CD4-positive, alpha-beta T cell treated with Interleukin-10 for 1 hour (primary cell): ENCODE measurements around the gene MELK.
"Not testable (repeated sequence)": the region's sequence is repeated elsewhere in the genome, so short reads cannot be mapped to it uniquely, and the experiment has no call there.

ENCODE experiments used
- DNase-seq: peaks from one replicate; pipeline ENCODE4 v3.0.0-alpha.2; 2020

MELK gene

DNA sequence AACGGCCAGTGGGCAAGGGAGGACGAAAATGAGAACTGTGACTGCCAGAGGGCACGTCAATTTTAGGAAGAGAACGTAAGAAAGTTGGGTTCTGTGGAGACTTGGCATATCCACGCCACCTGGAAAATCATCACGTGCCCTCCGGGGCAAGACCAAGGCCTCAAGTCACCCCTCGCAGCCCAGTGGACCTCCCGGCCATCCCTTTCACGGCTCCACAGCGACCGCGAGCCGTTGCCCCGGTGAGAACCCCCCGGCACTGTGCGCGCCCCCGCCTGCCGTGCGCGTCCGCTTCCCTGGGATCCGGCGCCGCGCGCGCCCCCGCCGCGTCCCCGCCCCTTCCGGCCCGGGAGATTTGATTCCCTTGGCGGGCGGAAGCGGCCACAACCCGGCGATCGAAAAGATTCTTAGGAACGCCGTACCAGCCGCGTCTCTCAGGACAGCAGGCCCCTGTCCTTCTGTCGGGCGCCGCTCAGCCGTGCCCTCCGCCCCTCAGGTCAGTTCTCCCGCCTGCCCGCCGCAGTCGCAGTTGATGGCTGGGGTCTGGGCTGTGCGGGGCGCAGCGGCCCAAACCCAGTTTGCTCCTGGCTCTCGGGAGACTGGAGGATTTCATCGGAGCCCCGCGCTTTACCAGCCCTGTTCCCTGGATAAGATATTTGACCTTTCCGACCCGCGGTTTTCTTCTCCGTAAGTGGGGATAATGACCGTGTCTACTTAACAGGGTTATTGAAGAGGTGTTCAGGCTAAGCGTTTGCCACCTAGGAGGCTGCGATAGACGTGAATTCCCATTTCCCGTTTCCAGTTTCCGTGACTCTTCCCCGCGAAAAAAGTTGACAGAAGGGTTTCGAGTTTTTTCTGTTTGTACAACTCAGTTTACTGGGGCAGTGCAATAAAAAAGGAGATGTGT is at the start of gene MELK:
MELK (plus strand) TSS at position 381 of the 904 bp plus-strand sequence. CDS start 8,787 bp downstream, outside the sequence.
- DNase-seq = peak; percentile 85

DNA sequence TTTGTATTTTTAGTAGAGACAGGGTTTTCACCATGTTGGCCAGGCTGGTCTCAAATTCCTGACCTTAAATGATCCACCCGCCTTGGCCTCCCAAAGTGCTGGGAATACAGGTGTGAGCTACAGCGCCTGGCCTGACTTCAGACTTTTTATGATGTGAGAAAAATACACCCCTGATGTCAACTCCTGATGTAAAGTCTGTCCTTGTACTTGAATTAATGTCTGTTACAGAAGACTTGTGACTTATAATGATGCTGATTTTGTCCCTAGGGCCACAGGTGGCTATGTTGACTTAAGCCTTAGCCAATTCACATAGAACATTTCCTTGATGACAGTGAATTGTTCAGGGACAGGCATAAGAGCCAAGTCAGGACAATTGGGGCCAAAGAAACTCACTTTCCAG is 42.5 kb upstream of the MELK start:
- no peak for DNase-seq

DNA sequence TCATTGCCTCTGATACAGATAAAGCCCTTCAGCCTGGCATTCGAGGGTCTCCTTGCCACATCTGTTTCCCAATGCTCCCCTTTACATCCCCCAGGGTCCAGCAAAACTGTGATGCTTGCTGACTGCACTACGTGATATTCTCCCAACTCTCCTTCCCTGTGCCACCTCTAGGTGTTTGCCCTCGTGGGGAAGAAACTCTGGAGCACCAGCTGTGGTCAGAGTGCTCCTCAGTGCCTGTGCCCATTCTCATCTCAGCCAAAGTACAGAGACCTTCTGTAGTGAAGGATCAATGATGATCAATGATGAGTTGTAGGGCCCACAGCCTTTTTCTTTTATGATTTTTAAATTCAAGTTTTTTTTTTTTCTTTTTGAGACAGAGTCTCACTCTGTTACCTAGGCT is 40.3 kb upstream of the MELK start:
- no peak for DNase-seq

DNA sequence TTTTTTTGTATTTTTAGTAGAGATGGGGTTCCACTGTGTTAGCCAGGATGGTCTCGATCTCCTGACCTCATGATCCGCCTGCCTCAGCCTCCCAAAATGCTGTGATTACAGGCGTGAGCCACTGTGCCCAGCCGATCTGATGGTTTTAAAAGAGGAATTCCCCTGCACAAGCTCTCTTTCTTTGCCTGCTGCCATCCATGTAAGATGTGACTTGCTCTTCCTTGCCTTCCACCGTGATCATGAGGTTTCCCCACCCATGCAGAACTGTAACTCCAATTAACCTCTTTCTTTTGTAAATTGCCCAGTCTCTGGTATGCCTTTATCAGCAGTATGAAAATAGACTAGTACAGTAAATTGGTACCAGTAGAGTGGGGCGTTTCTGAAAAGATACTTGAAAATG is 39.0 kb upstream of the MELK start:
- not testable (repeated sequence) for DNase-seq

DNA sequence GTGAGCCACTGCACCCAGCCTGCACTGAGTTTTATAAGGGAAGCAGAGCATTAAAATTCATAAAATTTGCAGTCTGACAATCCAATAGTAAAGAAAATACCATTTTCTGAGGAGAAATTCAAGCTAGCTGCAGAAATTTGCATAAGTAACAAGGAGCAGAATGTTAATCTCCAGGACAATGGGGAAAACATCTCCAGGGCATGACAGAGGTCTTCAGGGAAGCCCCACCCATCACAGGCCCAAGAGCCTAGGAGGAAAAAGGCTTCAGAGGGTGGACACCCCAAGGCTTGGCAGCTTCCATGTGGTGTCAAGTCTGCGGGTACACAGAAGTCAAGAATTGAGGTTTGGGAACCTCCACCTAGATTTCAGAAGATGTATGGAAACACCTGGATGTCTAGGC is 37.6 kb upstream of the MELK start:
- no peak for DNase-seq

DNA sequence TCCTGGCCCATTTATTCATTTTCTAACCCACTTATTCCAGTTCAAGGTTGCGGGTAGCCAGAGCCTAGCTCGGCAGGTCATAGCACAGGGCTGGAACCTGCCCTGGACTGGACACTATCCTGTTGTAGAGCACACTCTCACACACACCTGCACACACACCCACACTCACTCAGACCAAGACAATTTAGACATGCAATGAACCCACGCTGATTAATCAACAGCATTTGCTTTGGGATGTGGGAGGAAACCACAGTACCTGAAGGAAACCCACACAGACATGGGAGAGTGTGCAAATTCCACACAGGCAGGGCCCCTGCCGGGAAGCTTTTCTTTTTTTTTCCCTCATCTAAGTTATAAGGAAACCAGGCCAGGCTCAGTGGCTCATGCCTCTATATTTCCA is 34.8 kb upstream of the MELK start:
- DNase-seq = no peak

DNA sequence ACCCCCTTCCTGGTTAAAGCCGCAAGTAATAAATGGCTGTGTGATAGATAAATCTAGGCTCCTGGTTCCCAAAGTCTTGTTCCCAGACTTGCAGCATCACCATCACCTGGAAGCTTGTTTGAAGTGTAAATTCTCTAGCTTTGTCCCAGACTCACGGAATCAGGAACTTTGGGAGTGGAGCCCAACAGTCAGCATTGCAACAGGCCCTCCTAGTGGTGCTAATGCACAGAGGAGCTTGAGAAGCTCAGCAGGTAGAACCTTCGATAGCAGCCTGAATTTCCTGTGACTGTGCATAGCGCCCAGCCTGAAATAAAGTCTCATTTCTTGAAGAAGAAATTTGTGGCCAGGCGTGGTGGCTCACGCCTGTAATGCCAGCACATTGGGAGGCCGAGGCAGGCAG is 30.3 kb upstream of the MELK start:
- no peak for DNase-seq

DNA sequence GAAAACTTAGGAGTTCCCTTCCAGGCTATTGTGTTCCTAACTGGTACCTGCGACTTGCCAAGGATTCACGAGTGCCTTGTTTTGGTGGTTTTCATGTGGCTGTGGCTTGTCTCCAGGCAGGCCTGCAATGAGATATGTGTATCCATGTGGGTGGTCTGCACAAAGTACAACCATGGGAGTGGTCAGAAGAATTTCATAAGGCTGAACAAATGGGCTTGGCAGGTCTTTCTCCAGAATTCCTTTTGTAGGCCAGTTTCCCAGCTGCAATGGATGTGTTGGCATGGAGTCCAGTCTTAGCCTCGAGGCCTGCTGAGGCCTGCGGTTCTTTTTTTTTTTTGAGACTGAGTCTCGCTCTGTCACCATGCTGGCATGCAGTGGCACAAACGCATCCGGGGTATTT is 28.8 kb upstream of the MELK start:
- DNase-seq = no peak

DNA sequence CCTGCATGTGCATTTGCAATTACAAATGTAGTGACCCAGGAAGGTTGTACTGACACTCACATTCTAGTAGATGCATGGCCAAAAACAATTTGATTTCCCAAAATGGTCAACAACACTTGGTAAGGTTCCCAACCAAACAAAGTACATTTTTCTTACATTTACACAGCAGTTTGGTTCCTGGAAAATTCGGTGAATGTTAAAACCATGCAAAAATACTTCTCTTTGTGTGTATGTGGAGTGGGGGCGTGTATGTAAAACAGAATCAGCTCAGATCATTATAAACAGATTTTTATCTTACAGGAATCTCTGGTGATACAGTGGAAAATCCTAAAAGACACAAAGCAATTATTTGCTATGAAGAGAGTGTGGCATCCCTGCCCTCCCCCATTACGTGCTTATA is 25.1 kb upstream of the MELK start:
- no peak for DNase-seq

DNA sequence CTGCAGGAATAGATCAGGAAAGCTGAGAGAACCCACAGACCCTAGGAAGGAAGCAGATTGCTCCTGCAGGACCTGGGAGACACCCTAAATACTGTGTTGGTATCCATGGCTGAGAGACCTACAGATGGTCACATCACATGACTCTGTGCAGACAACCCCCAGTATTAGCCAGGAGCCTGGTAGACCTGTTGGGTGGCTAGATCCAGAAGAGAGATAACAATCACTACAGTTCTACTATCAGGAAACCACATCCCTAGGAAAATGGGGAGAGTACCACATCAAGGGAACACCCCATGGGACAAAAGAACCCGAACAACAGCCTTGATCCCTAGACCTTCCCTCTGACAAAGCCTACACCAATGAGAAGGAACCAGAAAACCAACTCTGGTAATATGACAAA is 24.2 kb upstream of the MELK start:
- DNase-seq = no peak

DNA sequence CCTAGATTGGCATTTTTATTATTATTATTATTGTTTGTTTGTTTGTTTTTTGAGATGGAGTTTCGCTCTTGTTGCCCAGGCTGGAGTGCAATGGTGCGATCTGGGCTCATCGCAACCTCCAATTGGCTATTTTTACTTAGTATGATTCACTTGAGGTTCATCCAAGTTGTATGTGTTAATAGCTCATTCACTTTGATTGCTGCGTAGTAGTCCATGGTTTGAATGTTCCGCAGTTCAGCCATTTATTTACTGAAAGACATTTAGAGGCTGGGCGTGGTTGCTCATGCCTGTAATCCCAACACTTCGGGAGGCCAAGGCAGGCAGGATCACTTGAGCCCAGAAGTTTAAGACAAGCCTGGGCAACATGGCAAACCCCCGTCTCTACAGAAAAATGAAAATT is 22.6 kb upstream of the MELK start:
- no peak for DNase-seq

DNA sequence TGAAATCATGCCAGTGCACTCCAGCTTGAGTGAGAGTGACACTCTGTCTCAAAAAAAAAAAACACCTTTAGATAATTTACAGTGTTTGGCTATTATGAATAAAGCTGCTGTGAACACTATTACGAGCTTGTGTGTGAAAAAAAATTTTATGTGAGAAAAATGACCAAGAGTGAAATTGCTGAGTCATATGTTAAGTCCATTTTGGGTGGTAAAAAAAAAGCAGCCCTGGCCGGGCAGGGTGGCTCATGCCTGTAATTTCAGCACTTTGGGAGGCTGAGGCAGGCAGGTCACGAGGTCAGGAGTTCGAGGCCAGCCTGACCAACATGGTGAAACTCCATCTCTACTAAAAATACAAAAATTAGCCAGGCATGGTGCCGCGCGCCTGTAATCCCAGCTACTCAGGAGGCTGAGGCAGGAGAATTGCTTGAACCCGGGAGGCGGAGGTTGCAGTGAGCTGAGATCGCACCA is 22.0 kb upstream of the MELK start:
- not testable (repeated sequence) for DNase-seq

DNA sequence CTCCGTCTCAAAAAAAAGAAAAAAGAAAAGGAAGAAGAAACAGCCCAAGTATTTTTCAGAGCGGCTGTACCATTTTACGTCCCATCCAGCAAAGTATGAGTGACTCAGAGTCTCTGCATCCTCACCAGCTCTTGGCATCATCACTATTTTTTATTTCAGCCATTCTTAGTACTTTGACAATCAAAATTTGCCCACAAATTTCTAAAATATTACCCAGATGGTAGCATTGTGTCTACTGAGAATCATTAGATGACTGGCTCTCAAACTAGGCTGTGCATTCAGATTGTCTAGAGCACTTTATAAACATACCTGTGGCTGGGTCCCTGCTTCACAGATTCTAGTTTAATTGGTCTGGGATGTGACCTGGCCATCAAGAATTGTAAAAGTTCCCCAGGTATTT is 21.6 kb upstream of the MELK start:
- no peak for DNase-seq

DNA sequence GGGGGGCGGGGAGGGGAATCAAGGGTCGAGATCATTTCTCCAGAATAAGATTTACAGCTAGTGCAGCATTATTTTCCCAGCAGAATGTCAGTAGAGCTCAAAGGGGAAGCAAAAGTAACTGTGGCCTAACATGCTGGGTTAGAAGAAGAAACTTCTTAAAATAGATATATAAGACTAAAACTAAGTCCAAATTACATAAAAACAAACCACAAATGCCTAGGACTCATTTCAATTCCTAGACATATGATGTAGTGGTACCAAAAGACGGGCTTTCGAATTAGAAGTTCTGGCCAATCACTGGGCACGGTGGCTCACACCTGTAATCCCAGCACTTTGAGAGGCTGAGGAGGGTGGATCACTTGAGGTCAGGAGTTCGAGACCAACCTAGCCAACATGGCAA is 20.8 kb upstream of the MELK start:
- no peak for DNase-seq

DNA sequence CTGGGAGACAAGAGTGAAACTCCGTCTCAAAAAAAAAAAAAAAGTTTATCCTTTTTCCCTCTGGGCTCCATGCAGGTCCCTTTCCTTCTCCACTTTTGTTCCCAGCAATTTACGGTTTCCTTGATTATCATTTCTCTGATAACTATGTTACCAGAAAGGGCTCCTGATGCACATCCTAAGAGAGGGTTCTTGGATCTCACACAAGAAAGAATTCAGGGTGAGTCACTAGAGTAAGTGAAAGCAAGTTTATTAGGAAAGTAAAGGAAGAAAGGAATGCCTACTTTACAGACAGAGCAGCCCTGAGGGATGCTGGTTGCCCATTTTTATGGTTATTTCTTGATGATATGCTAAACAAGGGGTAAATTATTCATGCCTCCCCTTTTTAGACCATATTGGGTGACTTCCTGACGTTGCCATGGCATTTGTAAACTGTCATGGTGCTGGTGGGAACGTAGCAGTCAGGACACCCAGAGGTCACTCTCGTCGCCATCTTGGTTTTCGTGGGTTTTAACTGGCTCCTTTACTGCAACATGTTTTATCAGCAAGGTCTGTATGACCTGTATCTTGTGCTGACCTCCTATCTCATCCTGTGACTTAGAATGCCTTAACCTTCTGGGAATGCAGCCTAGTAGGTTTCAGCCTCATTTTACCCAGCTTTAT is 13.5 kb upstream of the MELK start:
- no peak for DNase-seq

DNA sequence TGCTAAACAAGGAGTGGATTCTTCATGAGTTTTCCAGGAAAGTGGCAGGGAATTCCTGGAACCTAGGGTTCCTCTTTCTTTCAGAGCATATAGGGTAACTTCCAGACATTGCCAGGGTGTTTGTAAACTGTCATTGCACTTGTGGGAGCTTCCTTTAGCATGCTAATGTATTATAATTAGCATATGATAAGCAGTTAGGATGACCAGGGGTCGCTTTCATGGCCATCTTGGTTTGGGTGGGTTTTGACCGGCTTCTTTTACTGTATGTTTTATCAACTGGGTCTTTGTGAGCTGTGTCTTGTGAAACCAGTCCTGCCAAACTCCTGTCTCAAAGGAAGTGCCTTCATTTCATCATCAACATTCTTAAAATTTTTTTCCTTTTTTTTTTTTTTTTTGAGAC is 11.9 kb upstream of the MELK start:
- DNase-seq = no peak

DNA sequence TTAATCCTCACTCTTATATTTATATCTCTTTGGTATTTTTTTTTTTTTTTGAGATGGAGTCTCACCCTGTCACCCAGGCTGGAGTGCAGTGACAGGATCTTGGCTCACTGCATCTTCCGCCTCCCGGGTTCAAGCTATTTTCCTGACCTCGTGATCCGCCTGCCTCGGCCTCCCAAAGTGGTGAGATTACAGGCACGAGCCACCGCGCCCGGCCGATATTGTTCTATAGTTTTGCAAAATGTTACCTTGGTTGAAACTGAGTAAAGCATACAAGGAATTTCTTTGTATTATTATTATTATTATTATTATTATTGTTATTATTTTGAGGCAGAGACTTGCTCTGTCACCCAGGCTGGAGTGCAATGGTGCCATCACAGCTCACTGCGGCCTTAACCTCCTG is 9.9 kb upstream of the MELK start:
- DNase-seq = not testable (repeated sequence)

DNA sequence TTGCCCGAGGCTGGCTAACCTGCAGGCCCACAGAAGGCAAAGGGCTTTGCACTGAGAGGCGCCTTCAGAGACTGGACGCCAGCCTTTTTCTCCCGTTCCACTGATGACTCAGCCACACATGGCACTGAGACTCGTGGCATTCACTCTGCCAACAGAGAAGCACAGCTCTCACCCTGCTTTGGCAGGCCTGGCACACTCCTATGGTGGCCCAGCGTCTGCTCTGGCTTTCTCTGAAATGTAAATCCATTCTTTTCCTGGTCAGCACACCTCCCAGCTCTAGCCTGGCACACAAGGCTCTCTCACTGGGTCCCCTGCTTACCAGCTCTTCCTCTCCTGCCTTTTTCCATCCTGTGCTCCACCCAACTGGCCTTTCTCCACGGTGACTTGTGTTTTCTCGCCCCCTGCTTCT is 5.9 kb upstream of the MELK start:
- no peak for DNase-seq

DNA sequence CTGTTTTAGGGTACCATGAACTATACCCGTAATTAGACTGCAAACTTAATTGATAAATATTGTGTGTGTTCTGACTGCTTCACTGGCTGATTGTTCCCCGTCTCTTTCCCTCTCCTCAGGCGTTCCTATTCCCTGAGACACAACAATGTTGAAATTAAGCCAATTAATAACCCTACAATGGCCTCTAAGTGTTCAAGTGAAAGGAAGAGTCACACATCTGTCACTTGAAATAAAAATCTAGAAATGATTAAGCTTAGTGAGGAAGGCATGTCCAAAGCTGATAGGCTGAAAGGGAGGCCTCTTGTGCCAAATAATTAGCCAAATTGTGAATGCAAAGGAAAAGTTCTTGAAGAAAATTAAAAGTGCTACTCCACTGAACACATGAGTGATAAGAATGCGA is 4.0 kb upstream of the MELK start:
- DNase-seq = not testable (repeated sequence)

DNA sequence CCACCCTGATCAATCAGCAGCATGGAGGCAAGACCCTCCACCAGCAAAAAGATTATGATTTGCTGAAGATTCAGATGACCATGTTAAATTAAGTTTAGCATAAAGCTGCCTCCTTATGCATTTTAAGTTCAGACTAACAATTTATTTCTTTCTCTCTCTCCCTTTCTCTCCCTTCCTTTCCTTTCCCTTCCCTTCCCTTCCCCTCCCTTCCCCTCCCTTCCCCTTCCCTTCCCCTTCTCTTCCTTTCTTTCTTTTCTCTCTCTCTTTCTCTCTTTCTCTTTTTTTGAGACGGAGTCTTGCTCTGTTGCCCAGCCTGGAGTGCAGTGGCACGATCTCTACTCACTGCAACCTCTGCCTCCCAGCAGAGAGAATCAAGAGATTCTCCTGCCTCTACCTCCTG is 1.4 kb upstream of the MELK start:
- no peak for DNase-seq

DNA sequence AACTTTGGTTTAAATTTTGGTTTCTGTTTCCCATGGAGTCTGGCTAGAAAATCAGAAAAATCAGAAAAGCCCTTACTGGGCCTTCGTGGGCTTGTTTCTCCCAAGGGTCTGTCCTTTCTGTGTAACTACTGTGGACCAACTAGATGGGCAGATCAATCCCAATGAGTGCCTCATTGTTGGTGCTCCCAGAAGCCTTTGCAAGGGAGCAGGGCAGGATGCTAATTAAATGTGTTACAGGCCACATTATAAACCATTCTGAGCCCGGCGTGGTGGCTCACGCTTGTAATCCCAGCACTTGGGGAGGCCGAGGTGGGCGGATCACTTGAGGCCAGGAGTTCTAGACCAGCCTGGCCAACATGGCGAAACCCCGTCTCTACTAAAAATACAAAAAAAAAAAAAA is 1.4 kb downstream of the MELK start:
- DNase-seq = not testable (repeated sequence)

DNA sequence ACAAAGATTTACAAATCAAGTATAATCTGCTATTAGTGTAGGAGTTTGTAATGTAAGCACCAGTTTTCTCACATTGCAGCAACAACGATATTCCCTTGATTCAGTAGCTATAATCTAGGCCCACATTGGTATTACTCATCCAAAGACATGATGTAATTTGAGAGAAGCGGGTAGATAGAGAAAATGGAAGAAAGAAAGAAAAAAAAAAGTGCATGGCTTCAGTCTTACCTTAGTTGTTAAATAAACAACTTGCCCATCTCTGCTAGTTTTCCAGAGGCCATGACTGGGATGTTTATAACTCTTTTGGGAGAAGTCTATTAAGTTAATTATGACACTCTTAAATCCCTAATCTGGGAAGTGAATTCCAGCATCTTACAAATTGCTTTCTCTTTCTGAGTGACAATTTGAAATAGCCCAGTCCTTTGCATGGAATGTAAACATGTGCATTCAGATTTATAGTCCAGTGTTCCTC is 2.8 kb downstream of the MELK start:
- DNase-seq = no peak

DNA sequence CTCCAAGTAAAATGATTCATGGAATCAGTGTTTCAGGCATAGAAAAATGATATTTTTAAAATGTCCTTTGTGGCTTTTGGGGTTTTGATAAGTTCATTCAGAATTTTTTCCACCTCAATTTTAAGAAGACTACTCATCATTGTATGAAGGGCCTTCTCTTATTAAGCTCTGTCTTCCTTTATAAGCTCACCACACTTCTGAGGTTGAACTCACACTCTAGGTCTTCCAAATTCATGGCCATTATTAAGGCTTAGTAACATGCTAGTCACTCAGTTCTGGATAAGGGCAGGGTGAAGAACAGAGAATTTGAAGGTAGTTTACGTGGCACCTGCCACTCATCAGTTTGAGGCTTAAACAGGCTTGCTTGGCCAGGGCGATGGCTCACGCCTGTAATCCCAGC is 4.2 kb downstream of the MELK start:
- DNase-seq = no peak
